HepG2 (cell line): Measurements from ENCODE around the gene ITIH1. TPM values are rescaled to one million over a fixed set of nuclear protein-coding genes. Genes with fewer than 3 reads are reported as not detected.

Experiments used
- EEA1 ChIP-seq: sonication (generic); formaldehyde crosslinking; IDR thresholded peaks from 2 replicates; pipeline ENCODE4 v1.5.1; 2020; ENCODE audit warnings: mild to moderate bottlenecking, missing genetic modification reagents, borderline replicate concordance
- HIC2 ChIP-seq: sonication (generic); formaldehyde crosslinking; IDR thresholded peaks from 2 replicates; pipeline ENCODE4 v1.9.0; 2022; ENCODE audit warnings: low read depth, missing genetic modification reagents
- KLF13 ChIP-seq: sonication (generic); formaldehyde crosslinking; IDR thresholded peaks from 2 replicates; pipeline ENCODE4 v1.4.0; 2020; ENCODE audit warnings: mild to moderate bottlenecking, missing genetic modification reagents
- MZF1 ChIP-seq: sonication (generic); formaldehyde crosslinking; IDR thresholded peaks from 2 replicates; pipeline ENCODE4 v1.8.1; 2023; ENCODE audit warnings: mild to moderate bottlenecking, missing genetic modification reagents, borderline replicate concordance
- NONO ChIP-seq, 2 experiments: fragments of 450-650 bp in 1 of 2; sonication (generic) in 1 of 2; formaldehyde crosslinking in 1 of 2; IDR thresholded peaks in 1 of 2; conservative IDR thresholded peaks in 1 of 2; 2 replicates each; pipeline versions ENCODE4 v1.6.1 to v1.8.0; 2017 to 2022; ENCODE audit warnings: mild to moderate bottlenecking in 1 of 2, missing genetic modification reagents in 1 of 2, moderate library complexity in 1 of 2
- RARA ChIP-seq: IDR thresholded peaks from 2 replicates; pipeline ENCODE4 v1.6.1; 2016; ENCODE audit warnings: missing genetic modification reagents, missing compliant biosample characterization
- SOX6 ChIP-seq, 2 experiments: fragments of 450-650 bp in 1 of 2; sonication (generic) in 1 of 2; formaldehyde crosslinking in 1 of 2; IDR thresholded peaks; 2 replicates each; pipeline versions ENCODE4 v1.4.0 to v1.6.1; 2017 to 2020; ENCODE audit warnings: antibody characterized with exemption in 1 of 2, mild to moderate bottlenecking in 1 of 2, missing genetic modification reagents in 1 of 2
- TP53 ChIP-seq: sonication (generic); formaldehyde crosslinking; conservative IDR thresholded peaks from 2 replicates; pipeline ENCODE4 v1.4.0; 2020; ENCODE audit warnings: missing genetic modification reagents
- ZNF276 ChIP-seq: sonication (generic); formaldehyde crosslinking; IDR thresholded peaks from 2 replicates; pipeline ENCODE4 v1.4.0; 2020; ENCODE audit warnings: mild to moderate bottlenecking, low read depth, missing genetic modification reagents
- ZNF362 ChIP-seq: sonication (generic); formaldehyde crosslinking; IDR thresholded peaks from 2 replicates; pipeline ENCODE4 v1.4.0; 2020; ENCODE audit warnings: missing genetic modification reagents, mild to moderate bottlenecking, borderline replicate concordance
- ZNF552 ChIP-seq: sonication (generic); formaldehyde crosslinking; IDR thresholded peaks from 2 replicates; pipeline ENCODE4 v1.9.0; 2022; ENCODE audit warnings: missing genetic modification reagents, mild to moderate bottlenecking, borderline replicate concordance
- ZNF563 ChIP-seq: sonication (generic); formaldehyde crosslinking; IDR thresholded peaks from 2 replicates; pipeline ENCODE4 v1.8.0; 2022; ENCODE audit warnings: mild to moderate bottlenecking, moderate library complexity, missing genetic modification reagents
- ZNF609 ChIP-seq: sonication (generic); formaldehyde crosslinking; IDR thresholded peaks from 2 replicates; pipeline ENCODE4 v1.4.0; 2020; ENCODE audit warnings: mild to moderate bottlenecking, missing genetic modification reagents, borderline replicate concordance
- ZNF740 ChIP-seq: sonication (generic); formaldehyde crosslinking; IDR thresholded peaks from 2 replicates; pipeline ENCODE4 v1.4.0; 2020; ENCODE audit warnings: missing genetic modification reagents
- ZNF75D ChIP-seq: sonication (generic); formaldehyde crosslinking; IDR thresholded peaks from 2 replicates; pipeline ENCODE4 v1.8.1; 2023; ENCODE audit warnings: missing genetic modification reagents, mild to moderate bottlenecking, borderline replicate concordance
- ZNF766 ChIP-seq: sonication (generic); formaldehyde crosslinking; IDR thresholded peaks from 2 replicates; pipeline ENCODE4 v1.5.0; 2020; ENCODE audit warnings: missing genetic modification reagents, borderline replicate concordance
- polyA plus RNA-seq, 8 experiments: library from polyadenylated mRNA; depleted of rRNA in 3 of 8; stranded (reverse) in 7 of 8; unstranded in 1 of 8; fragments of >200 nt; fragmentation: Illumina TruSeq in 4 of 8; extraction: Trizol in 4 of 8; gene quantifications; 2 replicates each; pipeline versions ENCODE4 v1.2.1 to v1.2.3, GENCODE V29; 2011 to 2016; ENCODE audit warnings: low read depth in 4 of 8, missing spikeins in 1 of 8, mixed read lengths in 1 of 8; ENCODE audit not compliant: insufficient read depth in 1 of 8
- total RNA-seq, 5 experiments: library from RNA; depleted of rRNA; stranded (reverse); fragments of >200 nt; fragmentation: Illumina TruSeq; extraction: Trizol; gene quantifications; 2 replicates each; pipeline ENCODE4 v1.2.3, GENCODE V29; 2016; ENCODE audit warnings: low read depth in 1 of 5

ITIH1 gene
- total and polyA plus RNA-seq, 2 of the 13 experiments (the other 11 are each of a cell fraction or from before 2014, with no cell fraction given), result 12.3 to 19.6 TPM

- TF ChIP-seq SOX6 (IDR thresholded peaks at IDR 0.05) (no peak), SOX6 (CRISPR knock-in tag; IDR thresholded peaks at IDR 0.05) (no peak), MZF1 (CRISPR knock-in tag) (no peak), ZNF740 (CRISPR knock-in tag) (no peak; the same call in 1 of the 2 replicates), ZNF276 (no peak), ZNF552 (CRISPR knock-in tag) (0 out of 2 replicates have a peak, but pooled peaks have one; percentile 22), ZNF362 (CRISPR knock-in tag) (no peak), NONO (IDR thresholded peaks at IDR 0.05) (no peak), NONO (CRISPR knock-in tag; conservative IDR thresholded peaks at IDR 0.05) (0 out of 2 replicates have a peak, but pooled peaks have one; percentile 31), ZNF766 (CRISPR knock-in tag) (no peak), ZNF609 (CRISPR knock-in tag) (no peak), HIC2 (CRISPR knock-in tag) (peak; percentile 60; the same call in 1 of the 2 replicates), ZNF75D (CRISPR knock-in tag) (no peak), RARA (CRISPR knock-in tag) (no peak), EEA1 (CRISPR knock-in tag) (no peak), ZNF563 (no peak), TP53 (CRISPR knock-in tag) (no peak; the same call in 1 of the 2 replicates), KLF13 (CRISPR knock-in tag) (no peak)
Measured at GRCh38 chr3:52787672-52788625, 10.6 kb downstream of the ITIH1 start (continued).
